Stimulated activated CD4-positive, alpha-beta T cell treated with anti-CD3 and anti-CD28 coated beads, Interleukin-15, amount 100 ng/mL, for 24 hours (primary cell): ENCODE results near the gene PDLIM1.

Experiments used
- DNase-seq: peaks from one replicate; pipeline ENCODE4 v3.0.0-alpha.2; 2020

Gene PDLIM1, protein sequence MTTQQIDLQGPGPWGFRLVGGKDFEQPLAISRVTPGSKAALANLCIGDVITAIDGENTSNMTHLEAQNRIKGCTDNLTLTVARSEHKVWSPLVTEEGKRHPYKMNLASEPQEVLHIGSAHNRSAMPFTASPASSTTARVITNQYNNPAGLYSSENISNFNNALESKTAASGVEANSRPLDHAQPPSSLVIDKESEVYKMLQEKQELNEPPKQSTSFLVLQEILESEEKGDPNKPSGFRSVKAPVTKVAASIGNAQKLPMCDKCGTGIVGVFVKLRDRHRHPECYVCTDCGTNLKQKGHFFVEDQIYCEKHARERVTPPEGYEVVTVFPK

DNA sequence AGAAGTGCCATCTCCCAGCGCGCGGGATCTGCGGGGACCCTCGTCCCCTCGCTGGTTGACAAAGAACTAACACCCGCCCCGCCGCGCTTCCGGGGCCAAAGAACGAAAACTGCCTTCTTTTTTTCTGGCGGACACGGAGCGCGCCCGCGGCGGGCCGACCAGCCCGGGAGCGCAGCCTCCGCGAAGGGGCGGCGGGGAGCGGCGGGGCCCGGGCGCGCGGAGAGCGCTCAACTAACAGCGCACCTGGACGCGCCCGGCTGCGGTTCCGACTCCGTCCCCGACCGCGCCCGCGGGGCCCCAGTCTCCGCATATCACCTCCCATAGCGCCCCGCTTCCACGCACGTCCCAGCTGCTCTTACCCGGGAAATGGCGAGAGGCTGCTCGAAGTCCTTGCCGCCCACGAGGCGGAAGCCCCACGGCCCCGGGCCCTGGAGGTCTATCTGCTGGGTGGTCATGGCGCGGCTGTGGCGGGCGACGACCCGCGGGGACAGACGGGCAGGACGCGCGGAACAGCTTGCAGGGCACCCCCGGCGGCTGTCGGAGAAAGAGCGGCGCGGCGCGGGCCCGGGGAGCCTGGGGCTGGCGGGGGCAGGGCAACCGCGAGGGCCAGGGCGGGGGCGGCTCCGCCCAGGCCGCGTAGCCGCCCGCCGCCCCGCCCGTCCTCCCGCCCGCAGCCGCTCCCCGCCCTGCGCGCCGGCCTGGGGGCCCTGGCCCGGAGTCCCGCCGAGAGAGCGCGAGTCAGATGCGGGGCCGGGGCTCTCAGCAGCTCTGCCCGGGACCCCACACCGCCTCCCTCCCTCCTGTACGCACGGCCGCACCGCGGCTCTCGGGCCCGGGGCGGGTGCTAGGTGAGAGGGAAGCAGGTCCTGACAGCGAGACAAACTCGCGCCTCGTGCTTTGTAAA, at the start of gene PDLIM1:
Gene PDLIM1, minus strand, starts transcription at position 543 of the 904 bp plus-strand sequence. Its CDS starts 88 bp downstream, at position 455.
- peak; percentile 44 for DNase-seq

- DNase-seq: no peak
Observed at GRCh38 chr10:95339863-95340262, 49.1 kb upstream of the PDLIM1 start.

DNA sequence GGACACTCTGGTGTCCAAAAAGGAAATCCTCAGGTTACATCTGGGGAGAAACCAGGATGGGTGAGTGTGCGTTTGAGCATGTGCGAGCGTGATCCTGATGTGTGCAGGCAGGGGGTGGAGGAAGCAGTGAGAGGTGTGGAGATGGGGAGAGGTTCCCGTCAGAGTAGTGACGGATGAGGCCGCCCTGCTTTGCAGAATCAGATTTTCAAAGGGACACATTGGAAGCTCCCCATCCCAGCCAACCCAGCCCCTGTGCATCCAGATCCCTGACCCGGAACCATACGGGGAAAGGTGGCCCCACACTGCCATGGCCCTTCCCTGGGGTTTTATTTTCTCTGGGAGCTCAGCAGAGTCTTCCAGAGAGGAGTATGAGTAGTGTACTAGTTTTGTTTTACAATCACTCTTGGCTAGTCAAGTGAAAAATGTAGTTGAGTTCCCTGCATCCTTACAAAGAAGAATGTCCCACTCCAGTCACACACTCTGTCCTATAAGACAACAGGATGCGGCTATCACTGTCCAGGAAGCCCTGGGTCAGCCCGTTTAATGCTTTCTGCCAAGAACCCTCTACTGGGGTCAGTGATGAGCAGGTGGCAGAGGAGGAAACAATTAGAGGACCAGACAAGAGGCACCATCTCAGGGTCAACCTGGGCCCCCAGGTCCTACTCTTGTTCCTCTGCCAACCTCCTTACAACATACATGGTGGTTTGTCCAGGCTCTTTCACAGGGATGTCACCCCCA, 46.8 kb upstream of the PDLIM1 start:
- no peak for DNase-seq

DNA sequence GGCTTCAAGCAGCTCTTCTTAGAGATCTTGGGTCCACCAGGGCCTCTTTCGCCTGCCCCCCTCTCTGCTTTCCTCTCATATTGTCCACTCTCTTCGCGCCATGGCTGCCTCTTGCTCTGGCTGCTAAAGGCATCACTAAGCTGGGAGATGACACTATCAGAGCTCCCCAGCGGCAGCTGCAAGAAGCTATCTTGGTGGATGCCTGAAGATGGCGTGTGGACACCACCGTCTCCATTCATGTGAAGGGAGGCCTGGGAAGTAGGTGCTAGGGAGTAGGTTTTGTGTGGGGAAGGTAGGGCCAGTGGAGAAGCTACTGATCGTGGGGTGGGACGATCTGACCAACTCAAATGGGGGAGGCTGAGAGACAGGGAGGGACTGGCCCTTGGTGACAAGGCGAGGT, 45.9 kb upstream of the PDLIM1 start:
- no peak for DNase-seq

- no peak for DNase-seq
Observed at GRCh38 chr10:95335933-95336699, 45.3 kb upstream of the PDLIM1 start.

DNA sequence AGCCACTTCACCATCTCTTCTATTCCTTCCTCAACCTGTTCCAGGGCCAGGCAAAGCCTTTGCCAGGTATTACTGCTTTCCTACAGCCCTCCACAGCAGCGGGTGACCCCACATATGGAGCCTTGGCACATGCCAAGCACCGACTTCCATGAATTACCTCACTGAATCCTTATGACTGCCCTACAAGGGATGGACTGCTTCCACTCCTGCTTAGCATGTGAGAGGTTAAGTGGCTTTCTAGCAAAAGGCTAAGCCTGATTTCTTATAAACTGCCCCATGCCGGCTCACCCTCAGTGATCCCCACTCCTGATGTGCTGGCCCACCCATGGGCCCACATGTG, 44.0 kb upstream of the PDLIM1 start:
- no peak for DNase-seq

DNA sequence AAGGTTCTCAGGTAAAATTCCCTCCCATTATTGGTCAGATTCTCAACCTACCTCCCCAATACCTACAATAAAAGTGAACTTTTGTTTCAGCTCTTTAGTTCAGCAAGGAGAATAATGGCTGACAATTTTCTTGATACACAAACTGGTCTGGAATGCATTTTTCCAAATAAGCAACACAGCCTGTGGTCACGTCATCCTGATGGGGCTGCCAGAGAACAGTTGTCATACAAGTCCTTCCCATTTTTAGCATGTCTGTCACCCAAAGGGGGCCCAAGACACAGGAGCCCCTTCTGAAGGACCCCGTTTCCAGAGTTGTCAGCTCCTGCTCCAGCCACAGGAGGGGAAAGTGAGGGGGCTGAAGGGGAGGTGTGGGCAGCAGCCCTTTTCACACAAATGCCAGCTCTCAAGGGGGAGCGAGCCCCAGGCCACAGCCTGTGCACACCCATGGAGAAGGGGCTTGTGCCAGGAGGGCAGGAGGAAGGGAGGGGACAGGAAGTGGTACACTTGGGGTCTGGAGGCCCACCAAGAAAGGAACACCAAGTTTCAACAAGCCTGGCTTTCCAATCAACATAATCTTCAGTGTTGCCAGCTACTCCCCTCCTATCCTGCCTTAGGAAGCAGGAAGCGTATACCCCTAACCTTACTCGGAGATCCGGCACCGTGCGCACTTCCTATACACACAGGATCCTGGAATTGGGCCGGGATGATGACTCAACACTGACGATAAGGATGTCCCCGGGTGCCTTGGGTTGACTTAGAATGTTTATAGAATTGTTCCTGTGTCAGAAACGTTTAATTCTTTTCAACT, 43.4 kb upstream of the PDLIM1 start:
- DNase-seq: no peak

DNA sequence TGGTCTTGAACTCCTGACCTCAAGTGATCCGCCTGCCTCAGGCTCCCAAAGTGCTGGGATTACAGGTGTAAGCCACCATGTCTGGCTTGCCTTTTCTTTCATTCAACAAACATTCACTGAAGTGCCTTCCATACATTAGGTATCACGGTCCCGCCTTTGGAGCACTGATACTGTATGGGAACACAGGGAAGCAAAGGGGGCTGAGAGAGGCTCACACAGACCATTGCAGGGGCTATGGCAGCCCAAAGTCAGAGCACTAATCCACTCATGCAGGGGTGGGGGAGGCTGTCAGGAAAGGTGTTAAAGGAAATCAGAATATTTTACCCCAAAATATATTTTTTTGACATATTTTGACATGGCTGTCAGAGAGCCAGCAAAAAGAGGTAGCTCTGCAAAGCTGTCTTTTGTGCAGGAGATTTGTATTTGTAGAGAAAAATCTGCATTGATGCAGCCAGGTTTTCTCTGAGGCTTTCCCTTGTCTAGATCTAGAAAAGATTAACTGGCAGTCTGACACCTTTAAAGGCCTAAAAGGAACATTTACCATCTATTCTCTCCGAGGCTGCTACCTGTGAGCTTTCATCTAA, 42.0 kb upstream of the PDLIM1 start:
- DNase-seq: no peak

GRCh38 chr10:95331596-95332130, 40.9 kb upstream of the PDLIM1 start:
- no peak for DNase-seq

- DNase-seq: no peak
Observed at GRCh38 chr10:95330966-95331453, 40.2 kb upstream of the PDLIM1 start.

GRCh38 chr10:95329296-95329695, 38.5 kb upstream of the PDLIM1 start:
- DNase-seq: no peak

GRCh38 chr10:95328013-95328412, 37.2 kb upstream of the PDLIM1 start:
- no peak for DNase-seq

DNA sequence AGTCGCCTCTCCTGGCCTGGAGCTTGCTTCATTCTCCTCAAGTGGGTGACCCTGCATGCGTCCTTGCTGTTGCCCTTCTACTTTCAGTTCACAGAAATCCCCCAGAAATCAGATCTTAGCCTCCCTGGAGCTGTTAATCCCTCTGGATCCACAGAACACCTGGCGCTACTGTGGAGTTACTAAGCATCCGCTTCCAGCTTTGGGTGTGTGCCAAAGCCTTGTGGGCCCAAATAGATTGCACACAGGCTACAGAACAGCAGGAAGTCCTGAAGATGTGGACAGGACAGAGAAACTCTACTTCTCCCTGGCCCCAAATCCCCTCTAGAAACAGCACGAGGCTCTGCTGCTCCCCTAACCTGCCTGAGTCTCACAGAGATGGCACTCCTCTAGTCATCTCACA, 36.6 kb upstream of the PDLIM1 start:
- no peak for DNase-seq

DNA sequence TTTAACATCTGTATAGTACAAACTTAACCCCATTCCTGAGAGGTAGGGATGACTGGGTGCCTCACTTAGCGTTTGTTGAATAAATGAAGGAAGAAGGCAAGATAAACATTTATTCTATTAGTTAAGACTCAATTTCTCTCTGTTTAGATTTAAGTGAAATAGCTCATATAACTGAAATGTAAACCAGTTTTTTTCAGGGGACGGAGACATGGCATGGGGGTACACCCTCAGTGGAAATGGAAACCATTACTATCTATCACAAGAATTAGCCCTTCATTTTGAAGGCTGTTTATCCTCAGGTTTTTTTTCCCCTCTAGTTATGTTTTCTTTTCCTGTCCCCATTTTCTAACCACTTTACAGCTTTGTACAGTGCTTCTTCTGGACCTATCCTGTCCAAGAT, 35.6 kb upstream of the PDLIM1 start:
- no peak for DNase-seq

DNA sequence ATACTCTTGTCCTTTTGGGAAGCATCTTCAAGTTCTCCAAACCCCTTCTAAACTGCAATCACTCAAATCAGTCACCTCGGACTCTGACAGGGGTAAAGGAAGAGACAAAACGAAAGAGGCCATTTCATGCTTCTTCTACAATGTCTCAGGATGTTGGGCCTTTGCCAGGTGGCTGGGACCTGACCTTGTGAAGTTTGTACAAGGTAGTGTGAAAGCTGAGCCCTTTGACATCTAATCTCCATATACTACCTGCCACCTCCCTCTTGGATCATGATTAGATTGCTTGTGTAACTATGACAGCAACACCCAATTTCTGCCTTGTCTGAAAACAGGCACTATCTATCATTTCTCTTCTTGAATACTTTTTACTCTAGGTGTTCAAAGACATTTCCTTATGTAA, 35.1 kb upstream of the PDLIM1 start:
- no peak for DNase-seq

DNA sequence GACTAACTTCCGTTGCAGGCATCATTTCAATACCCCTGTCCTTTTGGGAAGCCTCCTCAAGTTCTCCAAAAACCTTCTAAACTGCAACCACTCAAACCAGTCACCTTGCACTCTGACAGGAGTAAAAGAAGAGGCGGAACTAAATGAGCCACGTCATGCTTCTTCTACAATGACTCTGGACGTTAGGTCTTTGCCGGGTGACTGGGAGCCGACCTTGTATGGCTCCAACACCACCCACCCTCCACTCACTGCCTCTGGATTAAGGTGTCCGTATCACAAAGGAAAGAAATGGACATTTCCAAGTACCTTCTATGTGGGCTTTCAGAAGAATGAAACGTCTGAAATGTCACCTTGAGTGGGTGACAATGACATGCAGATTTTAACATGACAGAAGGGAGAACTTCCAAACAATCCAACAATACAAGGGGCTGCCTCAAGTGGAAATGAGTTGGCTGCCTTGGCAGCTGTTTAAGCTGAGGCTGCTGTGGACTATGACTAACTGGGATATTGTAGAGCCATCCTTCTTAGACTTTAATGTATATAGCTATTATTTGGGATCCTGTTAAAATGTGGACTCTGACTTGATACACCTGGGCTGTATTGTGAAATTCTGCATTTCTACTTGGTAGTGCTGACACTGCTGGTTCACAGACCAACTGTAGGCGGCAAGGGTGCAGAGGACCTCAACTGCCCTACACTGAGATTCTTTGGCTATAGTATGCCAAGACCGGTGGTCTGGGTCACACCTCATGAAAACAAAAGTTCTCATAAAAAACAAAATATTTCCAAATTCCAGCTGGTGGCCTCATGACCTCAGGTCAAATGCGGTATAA, 33.8 kb upstream of the PDLIM1 start:
- no peak for DNase-seq

DNA sequence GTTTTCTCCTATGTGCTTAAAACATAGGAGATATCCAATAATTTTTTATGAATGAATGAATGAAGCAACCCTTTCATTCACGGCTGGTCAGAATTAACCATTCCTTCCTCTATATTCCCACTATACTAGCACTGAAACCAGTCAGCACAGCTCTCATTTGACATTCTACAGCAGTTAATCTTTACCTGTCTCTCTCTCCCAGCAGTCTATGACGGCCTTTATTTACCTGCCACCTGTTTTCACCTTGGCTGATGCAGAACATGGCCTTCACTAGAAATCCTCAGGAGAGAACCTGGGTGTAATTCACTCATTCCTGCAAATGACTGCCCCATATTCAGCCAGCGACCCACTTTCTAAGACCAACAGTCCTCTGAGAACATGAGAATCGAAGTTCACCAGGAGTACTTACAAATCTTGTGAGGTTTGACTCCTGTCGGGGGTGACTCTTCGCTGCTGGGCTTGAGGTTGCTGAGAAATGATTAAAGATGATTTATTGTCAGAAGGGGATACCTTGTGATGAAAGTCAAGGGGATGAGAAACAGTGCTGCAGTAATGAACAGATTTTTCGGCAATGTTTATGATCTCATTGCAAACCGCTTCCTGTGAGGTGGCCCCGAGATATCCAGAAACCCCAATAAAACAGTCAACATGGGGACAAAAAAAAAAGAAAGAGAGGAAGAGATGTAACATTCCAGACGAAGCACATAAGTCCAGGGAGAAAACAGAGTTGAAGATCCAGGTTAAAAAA, 30.9 kb upstream of the PDLIM1 start:
- DNase-seq: no peak

GRCh38 chr10:95319239-95319638, 28.4 kb upstream of the PDLIM1 start:
- no peak for DNase-seq

GRCh38 chr10:95315509-95315908, 24.7 kb upstream of the PDLIM1 start:
- no peak for DNase-seq
